ENCODE results near the gene TUBA8.
"Not testable (repeated sequence)": the region's sequence is repeated elsewhere in the genome, so short reads cannot be mapped to it uniquely, and the experiment has no call there.

The TUBA8 gene

DNA sequence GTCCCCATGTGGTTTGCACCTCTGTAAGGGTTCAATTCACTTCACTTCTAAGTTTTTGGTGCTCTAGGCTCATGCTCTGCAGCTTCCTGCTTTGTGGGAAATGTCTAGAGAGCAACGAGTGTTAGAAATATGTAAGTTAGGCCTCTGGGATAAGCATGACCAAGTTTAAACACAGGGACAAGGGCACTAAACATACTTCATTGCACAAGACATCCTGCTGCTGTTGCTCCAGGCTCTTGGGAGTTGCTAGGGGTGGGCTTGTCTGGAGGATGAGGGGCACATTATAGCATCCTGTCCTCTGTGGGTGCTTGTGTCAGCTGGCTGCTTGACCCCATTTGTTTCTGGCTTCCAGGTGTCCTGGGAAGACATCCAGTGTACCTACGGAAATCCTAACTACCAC lies 62.8 kb downstream of the TUBA8 start:
- not testable (repeated sequence) for DNase-seq (ENCODE audit: low read depth)

Data from activated T-cell treated with anti-CD3 and anti-CD28 coated beads for 1 hour (primary cell).